Heart left ventricle (tissue), 16 donors: ENCODE data around the gene MXD3. TPM values are rescaled to one million over a fixed set of nuclear protein-coding genes. Genes with fewer than 3 reads are reported as not detected.
A peak's percentile ranks its signal among the peaks of the same experiment; 100 is the strongest.
"Not testable (repeated sequence)": the region's sequence is repeated elsewhere in the genome, so short reads cannot be mapped to it uniquely, and the experiment has no call there.

Source experiments
- ATAC-seq, 4 donors: fragments of 200-7000 bp; cut with Tn5 transposase; one replicate each; pipeline ENCODE4 v1.9.1; 2020 to 2022; ENCODE audit warnings: moderate library complexity in 4 of 4, mild to moderate bottlenecking in 3 of 4, moderate number of reproducible peaks in 1 of 4
- DNase-seq, 5 donors: peaks; one replicate each; pipeline ENCODE4 v3.0.0-alpha.2; 2020
- H3K27ac ChIP-seq, 12 donors: fragments of 200-600 bp; sonication (generic) in 4 of 12; one replicate each; pipeline versions ENCODE4 v1.5.0 to v1.8.0; 2016 to 2022; ENCODE audit warnings: mild to moderate bottlenecking in 2 of 12
- H3K27me3 ChIP-seq, 9 donors: fragments of 200-600 bp; sonication (generic) in 2 of 9; one replicate each; pipeline versions ENCODE4 v1.5.1 to v1.8.0; 2016 to 2022; ENCODE audit warnings: mild to moderate bottlenecking in 3 of 9
- H3K36me3 ChIP-seq, 9 donors: fragments of 200-600 bp; sonication (generic) in 2 of 9; one replicate each; pipeline versions ENCODE4 v1.5.0 to v1.8.0; 2018 to 2022; ENCODE audit warnings: mild to moderate bottlenecking in 2 of 9
- H3K4me1 ChIP-seq, 12 donors: fragments of 200-600 bp; sonication (generic) in 4 of 12; one replicate each; pipeline versions ENCODE4 v1.5.0 to v1.8.0; 2016 to 2022; ENCODE audit warnings: mild to moderate bottlenecking in 3 of 12
- H3K4me3 ChIP-seq, 12 donors: fragments of 200-600 bp; sonication (generic) in 4 of 12; one replicate each; pipeline versions ENCODE4 v1.5.0 to v1.8.0; 2017 to 2022; ENCODE audit warnings: mild to moderate bottlenecking in 9 of 12, moderate library complexity in 4 of 12
- H3K9me3 ChIP-seq, 12 donors: fragments of 200-600 bp; sonication (generic) in 4 of 12; one replicate each; pipeline versions ENCODE4 v1.5.0 to v1.8.0; 2016 to 2022; ENCODE audit warnings: mild to moderate bottlenecking in 1 of 12
- POLR2A ChIP-seq, 2 donors: fragments of 450-650 bp; IDR thresholded peaks; one replicate each; pipeline ENCODE4 v1.6.1; 2017; ENCODE audit warnings: antibody characterized with exemption in 2 of 2, mild to moderate bottlenecking in 2 of 2, moderate library complexity in 2 of 2
- WGBS, 4 donors: extraction: QIAGEN DNeasy Blood & Tissue Kit in 2 of 4; methylation state at CpG; one replicate each; pipeline versions ENCODE4 v1.1.5 to v1.1.7; 2013 to 2018; 5-methylcytosine and 5-hydroxymethylcytosine counted together
- intact Hi-C, 10 donors: fragments of 100-400 bp; cut with DNase I; formaldehyde crosslinking; loops; one replicate each; pipeline versions ENCODE4 v1.11.1 to v1.14.2; 2022
- long read RNA-seq, 3 donors: library from polyadenylated mRNA; unstranded; transcript quantifications; one replicate each; pipeline ENCODE4 v2.0.0, GENCODE V29; 2020 to 2021
- polyA plus RNA-seq, 2 donors: library from polyadenylated mRNA; stranded (reverse); fragments of 200-250 nt; gene quantifications; one replicate each; pipeline ENCODE4 v1.2.3, GENCODE V29; 2013
- total RNA-seq, 9 donors: library from RNA; depleted of rRNA in 2 of 9; stranded (reverse); fragments of >200 nt in 2 of 9; fragmentation: NEBNext Ultra II Directional in 3 of 9; extraction: Animal tissue kit (Norgen Biotek cat#: 25700) in 3 of 9; gene quantifications; one replicate each; pipeline versions ENCODE4 v1.1.0 to v1.2.4, GENCODE V29; 2016 to 2023
- TF ChIP-seq, protein P1 (sequence below), 12 donors: fragments of 200-600 bp; sonication (generic) in 4 of 12; IDR thresholded peaks; one replicate each; pipeline versions ENCODE4 v1.5.0 to v1.8.0; 2018 to 2022; ENCODE audit warnings: antibody characterized with exemption in 12 of 12, mild to moderate bottlenecking in 5 of 12
- donor health status: ischemic (EF 13 %, LVEDD 7.1; RV severe dilation, severe dysfunction).
- donor health status: healthy with polysubstance abuse.
- donor health status: DM: no; HTN: yes; CAD: no.
- donor health status: DM: no; HTN: no; CAD: no.
- donor health status: ischemic (EF 25% LVEDD 6.9; RV normal size, moderate dysfunction).
- donor health status: ischemic (EF 25% LVEDD 5.7; RV mildly dilated, moderate dysfunction).
- donor health status: healthy.
- donor health status: DM: yes; HTN: yes; CAD: no.
- donor health status: ischemic (EF 35%, LVEDD 5.7; RV mildly dilated, moderate dysfunction).
- donor health status: nonischemic (EF 11% LVEDD 7.7; RV severe dilation, severe dysfunction).
- donor health status: DM: yes; HTN: yes; CAD: no.
- donor health status: PGD.
- donor health status: ischemic (EF 29% LVEDD 5.4; RV normal size, mild dysfunction).
- donor health status: nonischemic (EF 23%, LVEDD 6.1; RV moderate dilation, normal function).

The MXD3 gene, protein sequence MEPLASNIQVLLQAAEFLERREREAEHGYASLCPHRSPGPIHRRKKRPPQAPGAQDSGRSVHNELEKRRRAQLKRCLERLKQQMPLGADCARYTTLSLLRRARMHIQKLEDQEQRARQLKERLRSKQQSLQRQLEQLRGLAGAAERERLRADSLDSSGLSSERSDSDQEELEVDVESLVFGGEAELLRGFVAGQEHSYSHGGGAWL
- 1 to 10 TPM in 8 of 9 donors, under 1 TPM in 1; 0.52 to 9.1 (median 3.1) TPM for total RNA-seq
- 1 to 10 TPM; 1.3 to 2.5 TPM for polyA plus RNA-seq
- long read RNA-seq, donor 1, partial matches to known transcripts, result 0 of 1 reads
- long read RNA-seq, donor 1, other reads (novel, unspliced or antisense), result 1 of 1 reads
- long read RNA-seq, donor 2, result 0 reads
- long read RNA-seq, donor 3, partial matches to known transcripts, result 0 of 1 reads
- long read RNA-seq, donor 3, other reads (novel, unspliced or antisense), result 0 of 1 reads

DNA sequence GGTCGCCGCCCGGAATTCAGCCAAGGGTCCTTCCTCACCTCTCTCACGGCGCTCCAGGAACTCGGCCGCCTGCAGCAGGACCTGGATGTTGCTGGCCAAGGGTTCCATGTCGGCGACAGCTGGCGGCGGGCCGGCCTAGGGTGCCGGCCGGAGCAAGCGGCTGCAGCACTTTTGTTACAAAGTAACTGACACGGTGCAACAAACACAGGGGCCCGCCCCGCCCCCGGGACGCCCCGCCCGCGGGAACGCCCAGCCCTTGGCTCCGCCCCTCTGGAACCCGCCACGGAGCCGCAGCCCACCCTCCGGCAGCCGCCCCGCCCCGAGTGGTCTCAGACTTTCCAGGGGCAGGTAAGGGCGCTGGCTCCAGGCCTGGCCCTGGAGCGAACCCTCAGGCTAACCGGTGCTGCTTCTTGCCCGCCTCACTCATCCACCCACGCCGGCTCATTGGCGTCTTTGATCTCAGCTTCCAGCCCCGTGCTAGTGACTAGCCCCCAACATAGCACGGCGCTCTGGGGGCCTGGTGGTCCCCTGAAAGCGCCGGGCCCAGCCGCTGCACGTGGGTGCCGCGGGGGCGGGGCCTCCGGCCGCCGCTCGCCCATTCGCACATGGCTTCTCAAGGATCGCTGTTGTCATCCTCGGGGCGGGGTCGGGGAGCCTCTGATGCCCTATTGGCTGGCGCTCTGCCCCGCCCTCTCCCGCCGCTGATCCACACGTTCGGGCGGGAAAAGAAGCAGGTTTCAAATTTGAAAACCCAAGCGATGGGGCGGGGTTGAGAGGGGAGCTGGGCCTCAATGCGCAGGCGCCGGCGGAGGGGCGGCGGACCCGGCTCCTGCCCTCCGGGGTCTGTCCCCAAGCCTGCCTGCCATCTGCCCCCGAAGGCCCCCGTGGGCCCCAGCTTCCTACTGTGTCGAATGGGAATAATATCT lies at the start of gene MXD3:
Gene MXD3 (minus strand): TSS at position 176 of the 926 bp plus-strand sequence. CDS start 68 bp downstream, at position 108.
- WGBS, 4 donors, result 0 to 1% (median 1%) methylated on average over 34 to 78 of the region's 78 CpGs
- TF ChIP-seq, protein P1, sequence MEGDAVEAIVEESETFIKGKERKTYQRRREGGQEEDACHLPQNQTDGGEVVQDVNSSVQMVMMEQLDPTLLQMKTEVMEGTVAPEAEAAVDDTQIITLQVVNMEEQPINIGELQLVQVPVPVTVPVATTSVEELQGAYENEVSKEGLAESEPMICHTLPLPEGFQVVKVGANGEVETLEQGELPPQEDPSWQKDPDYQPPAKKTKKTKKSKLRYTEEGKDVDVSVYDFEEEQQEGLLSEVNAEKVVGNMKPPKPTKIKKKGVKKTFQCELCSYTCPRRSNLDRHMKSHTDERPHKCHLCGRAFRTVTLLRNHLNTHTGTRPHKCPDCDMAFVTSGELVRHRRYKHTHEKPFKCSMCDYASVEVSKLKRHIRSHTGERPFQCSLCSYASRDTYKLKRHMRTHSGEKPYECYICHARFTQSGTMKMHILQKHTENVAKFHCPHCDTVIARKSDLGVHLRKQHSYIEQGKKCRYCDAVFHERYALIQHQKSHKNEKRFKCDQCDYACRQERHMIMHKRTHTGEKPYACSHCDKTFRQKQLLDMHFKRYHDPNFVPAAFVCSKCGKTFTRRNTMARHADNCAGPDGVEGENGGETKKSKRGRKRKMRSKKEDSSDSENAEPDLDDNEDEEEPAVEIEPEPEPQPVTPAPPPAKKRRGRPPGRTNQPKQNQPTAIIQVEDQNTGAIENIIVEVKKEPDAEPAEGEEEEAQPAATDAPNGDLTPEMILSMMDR (IDR thresholded peaks at IDR 0.05), result no peak
- TF ChIP-seq POLR2A (IDR thresholded peaks at IDR 0.05), result no peak
- DNase-seq (peak; percentile 96 to 99 (median 97)), ATAC-seq (peak; percentile 81 to 92 (median 90))
- Histone ChIP-seq H3K36me3 (peaks cover 0 to 11% (median 4%) of the 10 kb centered on the region in 9 donors), H3K4me1 (peaks cover 0 to 65% (median 25%) of the 10 kb centered on the region in 12 donors), H3K27me3 (no peaks in the 10 kb centered on the region), H3K4me3 (peak within 1 kb of the TSS; percentile 6 to 65 (median 58)), H3K9me3 (no peaks in the 10 kb centered on the region), H3K27ac (peak within 1 kb of the TSS in 1 of 12 donors; percentile 10)
- intact Hi-C loops, result loop anchor here in 7 of 10 donors (2.0 to 10.0 kb wide), 7 partner anchors 37 to 197 kb away; partner anchors contain the start of genes DOK3 (in 1 of the 7) and SLC34A1 (in 1 of the 7)

DNA sequence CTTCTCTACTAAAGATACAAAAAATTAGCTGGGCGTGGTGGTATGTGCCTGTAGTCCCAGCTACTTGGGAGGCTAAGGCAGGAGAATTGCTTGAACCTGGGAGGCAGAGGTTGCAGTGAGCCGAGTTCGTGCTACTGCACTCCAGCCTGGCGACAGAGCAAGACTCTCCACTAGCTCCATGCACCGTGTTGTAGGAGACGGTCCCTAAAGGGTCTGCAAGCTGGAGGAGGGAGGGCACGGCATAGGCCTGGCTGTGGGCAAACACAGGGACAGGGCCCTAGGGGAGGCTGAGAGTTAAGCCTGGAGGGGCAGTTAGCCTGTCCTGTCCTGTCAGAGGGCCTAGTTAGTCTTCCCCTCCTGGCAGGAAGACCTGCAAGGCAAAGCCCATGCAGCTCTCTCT lies 49.0 kb upstream of the MXD3 start:
- intact Hi-C loops, result loop anchor here in 1 of 10 donors (10.0 kb wide), 1 partner anchor 46 kb away; the partner anchor contains the start of gene MXD3
- DNase-seq, result peak in 1 of 5 donors; percentile 17
- H3K4me3 ChIP-seq, H3K27me3 ChIP-seq, H3K27ac ChIP-seq, H3K9me3 ChIP-seq, H3K36me3 ChIP-seq, ATAC-seq: not testable (repeated sequence)
- 85 to 93% (median 92%) methylated on average over 5 to 7 of the region's 7 CpGs for WGBS, 4 donors
- peaks cover 0 to 85% (median 26%) of the 10 kb centered on the region in 12 donors for H3K4me1 ChIP-seq

DNA sequence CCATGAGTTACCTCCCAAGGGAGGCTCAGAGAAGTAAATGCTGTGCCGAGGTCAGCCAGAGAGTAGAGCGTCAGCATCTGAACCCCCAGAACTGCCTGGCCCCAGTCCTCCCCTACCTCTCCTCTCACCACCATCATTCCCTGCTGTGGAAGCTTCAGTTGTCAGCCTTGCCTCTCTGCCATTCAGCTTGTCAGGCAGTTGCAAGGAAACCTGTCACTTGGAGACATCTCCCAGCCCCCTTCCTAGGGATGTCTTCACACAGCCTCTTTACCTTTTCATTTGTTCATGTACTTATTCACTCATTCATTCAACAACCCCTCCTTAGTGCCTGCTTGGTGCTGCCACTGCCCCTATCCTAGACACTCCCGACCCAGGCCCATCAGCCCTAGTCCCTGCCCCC lies 48.2 kb upstream of the MXD3 start:
- 74 to 89% (median 82%) methylated on average over 3 of the region's 3 CpGs for WGBS, 4 donors
- no peak overlapping the region for H3K27ac ChIP-seq
- H3K36me3 ChIP-seq, result no peaks in the 10 kb centered on the region
- no peaks in the 10 kb centered on the region for H3K27me3 ChIP-seq
- TF ChIP-seq, protein P1 (IDR thresholded peaks at IDR 0.05), result no peak
- TF ChIP-seq POLR2A (IDR thresholded peaks at IDR 0.05), result no peak
- DNase-seq, result peak in 1 of 5 donors; percentile 5
- peaks cover 0 to 88% (median 26%) of the 10 kb centered on the region in 12 donors for H3K4me1 ChIP-seq
- intact Hi-C loops, result loop anchor here in 2 of 10 donors (5.0 to 10.0 kb wide), 2 partner anchors 43 to 45 kb away; partner anchors contain the start of gene MXD3 (in 1 of the 2)
- H3K4me3 ChIP-seq, result no peak overlapping the region
- no peaks in the 10 kb centered on the region for H3K9me3 ChIP-seq
- no peak for ATAC-seq

DNA sequence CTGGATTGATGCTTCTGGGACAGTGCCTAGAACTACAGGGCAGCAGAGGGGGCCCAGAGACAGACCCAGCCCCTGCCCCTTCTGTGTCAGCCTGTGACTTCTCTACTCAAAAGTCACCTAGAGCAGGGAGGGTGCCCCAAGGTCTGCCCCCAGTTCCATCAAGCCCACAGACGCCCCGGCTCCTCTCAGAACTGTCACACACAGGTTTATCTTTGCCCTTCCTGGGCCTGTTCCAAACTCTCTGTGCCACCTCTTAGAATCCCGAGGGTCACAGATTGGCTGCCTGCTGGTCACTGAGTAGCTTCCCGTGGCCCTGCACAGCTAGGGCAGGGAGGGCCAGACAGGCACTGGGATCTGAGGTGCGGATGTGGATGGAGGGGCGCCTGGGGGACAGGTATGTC lies 47.8 kb upstream of the MXD3 start:
- Histone ChIP-seq H3K36me3 (no peaks in the 10 kb centered on the region), H3K27ac (no peak overlapping the region), H3K4me1 (peaks cover 0 to 90% (median 26%) of the 10 kb centered on the region in 12 donors), H3K9me3 (no peaks in the 10 kb centered on the region), H3K27me3 (no peaks in the 10 kb centered on the region), H3K4me3 (peak overlapping the region in 1 of 12 donors; percentile 73)
- DNase-seq, result peak in 1 of 5 donors; percentile 54
- WGBS, 4 donors, result 60 to 66% (median 64%) methylated on average over 6 of the region's 6 CpGs
- no peak for ATAC-seq
- intact Hi-C loops, result loop anchor here in 1 of 10 donors (5.0 kb wide), 1 partner anchor 42 kb away; no protein-coding TSS in a partner anchor
- no peak for TF ChIP-seq POLR2A (IDR thresholded peaks at IDR 0.05)
- TF ChIP-seq, protein P1 (IDR thresholded peaks at IDR 0.05), result no peak
